ENCODE data around the gene CAPS.

The CAPS gene

GRCh38 chr19:5931251-5931650, 17.2 kb downstream of the CAPS start:
- no peak overlapping the region for H3K4me3 ChIP-seq (ENCODE audit: low read length)
- no peaks in the 10 kb centered on the region for H3K27me3 ChIP-seq (ENCODE audit: low read depth, low read length)
- TF ChIP-seq EZH2phosphoT487 (IDR thresholded peaks at IDR 0.05; ENCODE audit: low read depth) (no peak), CTCF (IDR thresholded peaks at IDR 0.05; ENCODE audit: low read depth, low read length) (no peak)
- peaks cover 20% of the 10 kb centered on the region for H3K4me1 ChIP-seq (ENCODE audit: low read length)
- no peak overlapping the region for H2AFZ ChIP-seq (ENCODE audit: low read depth, low read length)
- H3K79me2 ChIP-seq (ENCODE audit: low read length) = peaks cover 13% of the 10 kb centered on the region; the same call in 1 of the 2 replicates
- peaks cover 20% of the 10 kb centered on the region for H4K20me1 ChIP-seq (ENCODE audit: insufficient read depth, low read length)
- H3K9ac ChIP-seq (ENCODE audit: low read length) = no peak overlapping the region
- H3K4me2 ChIP-seq (ENCODE audit: low read length) = no peak overlapping the region
- no peaks in the 10 kb centered on the region for H3K9me3 ChIP-seq (ENCODE audit: insufficient read depth, low read length)
- peaks cover 68% of the 10 kb centered on the region for H3K36me3 ChIP-seq (replicated peaks; ENCODE audit: low read depth, low read length)
- no peak overlapping the region for H3K27ac ChIP-seq (ENCODE audit: low read length)

- Histone ChIP-seq H3K36me3 (replicated peaks; ENCODE audit: low read depth, low read length) (peaks cover 69% of the 10 kb centered on the region), H3K9me3 (ENCODE audit: insufficient read depth, low read length) (no peaks in the 10 kb centered on the region), H3K9ac (ENCODE audit: low read length) (no peak overlapping the region), H3K4me1 (ENCODE audit: low read length) (peaks cover 18% of the 10 kb centered on the region), H4K20me1 (ENCODE audit: insufficient read depth, low read length) (peaks cover 14% of the 10 kb centered on the region), H3K27ac (ENCODE audit: low read length) (no peak overlapping the region), H3K79me2 (ENCODE audit: low read length) (peaks cover 16% of the 10 kb centered on the region; the same call in 1 of the 2 replicates), H3K27me3 (ENCODE audit: low read depth, low read length) (no peaks in the 10 kb centered on the region), H3K4me2 (ENCODE audit: low read length) (no peak overlapping the region), H3K4me3 (ENCODE audit: low read length) (no peak overlapping the region), H2AFZ (ENCODE audit: low read depth, low read length) (no peak overlapping the region)
- TF ChIP-seq EZH2phosphoT487 (IDR thresholded peaks at IDR 0.05; ENCODE audit: low read depth) (no peak), CTCF (IDR thresholded peaks at IDR 0.05; ENCODE audit: low read depth, low read length) (no peak)
These were observed 18.1 kb downstream of the CAPS start for GRCh38 chr19:5932146-5932545.

GRCh38 chr19:5932609-5933262, 18.7 kb downstream of the CAPS start:
- Histone ChIP-seq H3K4me1 (ENCODE audit: low read length) (peaks cover 12% of the 10 kb centered on the region), H3K27me3 (ENCODE audit: low read depth, low read length) (no peaks in the 10 kb centered on the region), H3K9me3 (ENCODE audit: insufficient read depth, low read length) (no peaks in the 10 kb centered on the region), H3K27ac (ENCODE audit: low read length) (no peak overlapping the region), H3K4me2 (ENCODE audit: low read length) (no peak overlapping the region), H3K4me3 (ENCODE audit: low read length) (no peak overlapping the region), H4K20me1 (ENCODE audit: insufficient read depth, low read length) (peaks cover 16% of the 10 kb centered on the region), H3K79me2 (ENCODE audit: low read length) (peaks cover 18% of the 10 kb centered on the region; the same call in 1 of the 2 replicates), H2AFZ (ENCODE audit: low read depth, low read length) (no peak overlapping the region), H3K36me3 (replicated peaks; ENCODE audit: low read depth, low read length) (peaks cover 73% of the 10 kb centered on the region), H3K9ac (ENCODE audit: low read length) (no peak overlapping the region)
- TF ChIP-seq EZH2phosphoT487 (IDR thresholded peaks at IDR 0.05; ENCODE audit: low read depth) (no peak), CTCF (IDR thresholded peaks at IDR 0.05; ENCODE audit: low read depth, low read length) (no peak)

GRCh38 chr19:5933391-5934068, 19.5 kb downstream of the CAPS start:
- Histone ChIP-seq H3K79me2 (ENCODE audit: low read length) (peaks cover 18% of the 10 kb centered on the region; the same call in 1 of the 2 replicates), H4K20me1 (ENCODE audit: insufficient read depth, low read length) (peaks cover 14% of the 10 kb centered on the region), H3K4me2 (ENCODE audit: low read length) (no peak overlapping the region), H3K27me3 (ENCODE audit: low read depth, low read length) (no peaks in the 10 kb centered on the region), H3K9ac (ENCODE audit: low read length) (no peak overlapping the region), H3K36me3 (replicated peaks; ENCODE audit: low read depth, low read length) (peaks cover 70% of the 10 kb centered on the region), H3K9me3 (ENCODE audit: insufficient read depth, low read length) (no peaks in the 10 kb centered on the region), H3K4me1 (ENCODE audit: low read length) (peaks cover 4% of the 10 kb centered on the region), H3K27ac (ENCODE audit: low read length) (no peak overlapping the region), H2AFZ (ENCODE audit: low read depth, low read length) (no peak overlapping the region), H3K4me3 (ENCODE audit: low read length) (no peak overlapping the region)
- TF ChIP-seq CTCF (IDR thresholded peaks at IDR 0.05; ENCODE audit: low read depth, low read length) = no peak
- TF ChIP-seq EZH2phosphoT487 (IDR thresholded peaks at IDR 0.05; ENCODE audit: low read depth) = no peak
